C4-2B (cell line): ENCODE results near the gene DNAH1.

Experiments
- CTCF ChIP-seq: fragments of 450-650 bp; conservative IDR thresholded peaks from 2 replicates; pipeline ENCODE4 v1.5.1; 2017; ENCODE audit warnings: mild to moderate bottlenecking
- ZFX ChIP-seq: fragments of 450-650 bp; IDR thresholded peaks from 2 replicates; pipeline ENCODE4 v1.6.1; 2017

- TF ChIP-seq CTCF = no peak
- no peak for TF ChIP-seq ZFX
These were observed 38.6 kb downstream of the DNAH1 start for GRCh38 chr3:52354676-52355075.
